ENCODE measurements around the gene RAB3GAP1.
"Not testable (repeated sequence)": the region's sequence is repeated elsewhere in the genome, so short reads cannot be mapped to it uniquely, and the experiment has no call there.

Gene RAB3GAP1

GRCh38 chr2:135052042-135052876, at the start of gene RAB3GAP1:
Gene RAB3GAP1 (plus strand): TSS chr2:135052292. CDS start chr2:135052308, 16 bp downstream.
- DNase-seq: peak; percentile 72

GRCh38 chr2:135002836-135003235, 49.3 kb upstream of the RAB3GAP1 start:
- no peak for DNase-seq

- peak; percentile 13 for DNase-seq
These were observed 47.9 kb upstream of the RAB3GAP1 start for GRCh38 chr2:135004005-135004746.

GRCh38 chr2:135005753-135006152, 46.3 kb upstream of the RAB3GAP1 start:
- no peak for DNase-seq

- DNase-seq: no peak
These were observed 42.8 kb upstream of the RAB3GAP1 start for GRCh38 chr2:135009339-135009738.

- no peak for DNase-seq
These were observed 41.7 kb upstream of the RAB3GAP1 start for GRCh38 chr2:135010200-135010942.

GRCh38 chr2:135011633-135012032, 40.5 kb upstream of the RAB3GAP1 start:
- DNase-seq: no peak

DNA sequence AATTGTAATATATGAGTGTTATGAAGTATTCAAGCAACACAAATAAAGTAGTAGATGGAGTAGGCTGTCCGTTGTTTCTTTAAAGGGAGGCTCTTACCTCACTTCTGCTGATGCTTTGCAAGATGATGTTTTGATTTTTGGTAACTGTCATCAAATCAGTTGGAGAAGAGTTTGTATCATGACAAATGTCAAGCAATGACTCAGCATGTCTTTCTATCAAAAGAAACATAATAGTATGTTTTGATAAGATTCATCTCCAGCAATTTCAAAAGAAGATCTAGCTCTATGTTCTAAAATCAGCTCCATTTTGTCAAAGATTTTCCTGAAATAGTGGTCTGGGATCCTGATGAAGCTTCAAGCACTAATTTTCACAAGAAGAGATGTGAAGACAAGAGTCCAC, 30.5 kb upstream of the RAB3GAP1 start:
- DNase-seq: no peak

- DNase-seq: no peak
These were observed 28.9 kb upstream of the RAB3GAP1 start for GRCh38 chr2:135022952-135023880.

GRCh38 chr2:135023886-135024485, 28.1 kb upstream of the RAB3GAP1 start:
- no peak for DNase-seq

GRCh38 chr2:135029481-135030134, 22.5 kb upstream of the RAB3GAP1 start:
- DNase-seq: no peak

- no peak for DNase-seq
These were observed 21.3 kb upstream of the RAB3GAP1 start for GRCh38 chr2:135030826-135031225.

DNA sequence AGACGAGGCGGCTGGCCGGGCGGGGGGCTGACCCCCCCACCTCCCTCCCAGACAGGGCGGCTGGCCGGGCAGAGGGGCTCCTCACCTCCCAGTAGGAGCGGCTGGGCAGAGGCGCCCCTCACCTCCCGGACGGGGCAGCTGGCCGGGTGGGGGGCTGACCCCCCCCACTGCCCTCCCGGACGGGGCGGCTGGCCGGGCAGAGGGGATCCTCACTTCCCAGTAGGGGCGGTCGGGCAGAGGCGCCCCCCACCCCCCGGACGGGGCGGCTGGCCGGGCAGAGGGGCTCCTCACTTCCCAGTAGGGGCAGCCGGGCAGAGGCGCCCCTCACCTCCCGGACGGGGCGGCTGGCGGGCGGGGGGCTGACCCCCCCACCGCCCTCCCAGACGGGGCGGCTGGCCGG, 18.9 kb upstream of the RAB3GAP1 start:
- not testable (repeated sequence) for DNase-seq

- no peak for DNase-seq
These were observed 14.3 kb upstream of the RAB3GAP1 start for GRCh38 chr2:135037831-135038230.

DNA sequence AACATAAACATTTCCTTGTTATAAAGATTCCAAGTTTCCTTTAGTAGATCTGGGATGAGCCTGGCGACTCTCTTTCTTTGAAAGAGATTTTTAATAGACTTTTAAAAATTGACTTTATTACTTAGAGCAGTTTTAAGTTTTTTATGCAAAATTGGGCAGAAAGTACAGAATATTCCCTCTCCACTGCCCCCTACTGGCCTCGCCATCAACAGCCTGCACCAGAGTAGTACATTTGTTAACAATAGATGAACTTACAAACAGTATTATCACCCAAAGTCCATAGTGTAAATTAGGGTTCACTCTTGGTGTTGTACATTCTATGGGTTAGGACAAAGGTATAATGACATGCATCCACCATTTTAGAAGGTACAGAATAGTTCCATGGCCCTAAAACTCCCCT, 8.7 kb upstream of the RAB3GAP1 start:
- no peak for DNase-seq

- DNase-seq: no peak
These were observed 4.8 kb upstream of the RAB3GAP1 start, which contains the start of gene MAP3K19 for GRCh38 chr2:135047300-135047699. Gene MAP3K19 (minus strand): TSS chr2:135047447. CDS start chr2:135024647, 22,800 bp downstream.

GRCh38 chr2:135048122-135048521, 4.0 kb upstream of the RAB3GAP1 start:
- no peak for DNase-seq

GRCh38 chr2:135050132-135050531, 2.0 kb upstream of the RAB3GAP1 start:
- DNase-seq: no peak

DNA sequence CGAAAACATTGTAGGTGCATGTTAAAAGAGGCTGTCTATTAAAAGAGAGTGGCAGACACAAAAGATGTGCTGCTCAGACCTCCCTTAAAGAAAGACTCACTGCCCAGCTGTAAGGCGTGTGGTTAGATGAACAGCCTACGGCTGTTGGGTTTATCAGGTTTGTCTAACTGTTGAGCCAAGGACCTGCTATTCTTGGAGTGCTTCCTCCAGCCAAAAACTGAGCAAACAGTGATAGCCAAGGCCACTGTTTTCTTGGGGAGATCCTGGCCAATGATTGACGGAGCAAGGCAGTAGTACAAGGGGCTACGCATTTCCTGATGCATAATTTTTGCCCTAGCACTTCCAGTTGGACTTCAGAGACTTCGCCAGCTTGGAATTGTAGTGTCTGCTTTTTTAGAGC, 1.4 kb upstream of the RAB3GAP1 start:
- DNase-seq: no peak

GRCh38 chr2:135052997-135053474, 944 bp downstream of the RAB3GAP1 start:
- DNase-seq: no peak

GRCh38 chr2:135055182-135055786, 3.2 kb downstream of the RAB3GAP1 start:
- DNase-seq: no peak
